Ovary (tissue), 9 donors: ENCODE measurements around the gene HNRNPUL1. TPM values are rescaled to one million over a fixed set of nuclear protein-coding genes. Genes with fewer than 3 reads are reported as not detected.
"Not testable (repeated sequence)": the region's sequence is repeated elsewhere in the genome, so short reads cannot be mapped to it uniquely, and the experiment has no call there.

Experiments
- DNase-seq, 5 donors: peaks; one replicate each; pipeline ENCODE4 v3.0.0-alpha.2; 2019 to 2020
- H3K27ac ChIP-seq, 2 donors: fragments of 200-600 bp; one replicate each; pipeline versions ENCODE4 v1.5.1 to v1.8.0; 2019 to 2022
- H3K27me3 ChIP-seq: fragments of 200-600 bp; one replicate; pipeline ENCODE4 v1.8.0; 2022
- H3K36me3 ChIP-seq: fragments of 200-600 bp; sonication (generic); one replicate; pipeline ENCODE4 v1.5.1; 2019
- H3K4me1 ChIP-seq: one replicate; pipeline ENCODE4 v1.8.1; 2013; ENCODE audit warnings: mild to moderate bottlenecking, moderate library complexity; ENCODE audit not compliant: insufficient read depth
- H3K4me3 ChIP-seq: fragments of 200-600 bp; sonication (generic); one replicate; pipeline ENCODE4 v1.5.1; 2017
- H3K9me3 ChIP-seq, 2 donors: fragments of 200-600 bp in 1 of 2; sonication (generic) in 1 of 2; one replicate each; pipeline versions ENCODE4 v1.5.1 to v1.8.1; 2013 to 2019; ENCODE audit warnings: mild to moderate bottlenecking in 1 of 2, moderate library complexity in 1 of 2
- EP300 ChIP-seq: sonication (generic); formaldehyde crosslinking; IDR thresholded peaks from one replicate; pipeline ENCODE4 v1.6.1; 2017; ENCODE audit warnings: antibody characterized with exemption
- POLR2A ChIP-seq: fragments of 450-650 bp; IDR thresholded peaks from one replicate; pipeline ENCODE4 v1.6.1; 2017; ENCODE audit warnings: antibody characterized with exemption, mild to moderate bottlenecking, moderate library complexity
- WGBS, 3 donors: extraction: QIAGEN DNeasy Blood & Tissue Kit in 1 of 3; methylation state at CpG; one replicate each; pipeline versions ENCODE4 v1.1.5 to v1.1.7; 2013 to 2017; 5-methylcytosine and 5-hydroxymethylcytosine counted together
- intact Hi-C, 4 donors: fragments of 100-400 bp; cut with DNase I; formaldehyde crosslinking; loops; one replicate each; pipeline versions ENCODE4 v1.11.0 to v1.15.1; 2022 to 2023
- polyA plus RNA-seq, 2 donors: library from polyadenylated mRNA; stranded (reverse); fragments of 200-250 nt in 1 of 2; fragments of 350-450 nt in 1 of 2; fragmentation: Illumina TruSeq in 1 of 2; extraction: RNeasy Lipid Tissue Mini Kit (QIAGEN cat#74804) in 1 of 2; gene quantifications; one replicate each; pipeline ENCODE4 v1.2.3, GENCODE V29; 2013 to 2014
- total RNA-seq, 7 donors: library from RNA; depleted of rRNA in 2 of 7; stranded (reverse); fragments of >200 nt in 2 of 7; fragmentation: NEBNext Ultra II Directional in 3 of 7; extraction: Animal tissue kit (Norgen Biotek cat#: 25700) in 3 of 7; gene quantifications; one replicate each; pipeline versions ENCODE4 v1.1.0 to v1.2.4, GENCODE V29; 2016 to 2023
- TF ChIP-seq, protein P1 (sequence below), 3 donors: fragments of 450-650 bp in 2 of 3; fragments of 200-600 bp in 1 of 3; IDR thresholded peaks; one replicate each; pipeline versions ENCODE4 v1.5.1 to v1.8.0; 2016 to 2022; ENCODE audit warnings: antibody characterized with exemption in 3 of 3, mild to moderate bottlenecking in 1 of 3
- donor health status: DM: no; HTN: no; CAD: no; lungs with moderate emphysema.
- donor health status: DM: no; HTN: no; CAD: no.
- donor health status: Bipolar disorder and iron deficiency.
- donor health status: DM: yes; HTN: yes; CAD: no.
- donor health status: DM: no; HTN: no; CAD: no.
- donor health status: DM: yes; HTN: yes; CAD: no.

Gene HNRNPUL1
- total and polyA plus RNA-seq, 9 donors = 102 to 259 (median 211) TPM

DNA sequence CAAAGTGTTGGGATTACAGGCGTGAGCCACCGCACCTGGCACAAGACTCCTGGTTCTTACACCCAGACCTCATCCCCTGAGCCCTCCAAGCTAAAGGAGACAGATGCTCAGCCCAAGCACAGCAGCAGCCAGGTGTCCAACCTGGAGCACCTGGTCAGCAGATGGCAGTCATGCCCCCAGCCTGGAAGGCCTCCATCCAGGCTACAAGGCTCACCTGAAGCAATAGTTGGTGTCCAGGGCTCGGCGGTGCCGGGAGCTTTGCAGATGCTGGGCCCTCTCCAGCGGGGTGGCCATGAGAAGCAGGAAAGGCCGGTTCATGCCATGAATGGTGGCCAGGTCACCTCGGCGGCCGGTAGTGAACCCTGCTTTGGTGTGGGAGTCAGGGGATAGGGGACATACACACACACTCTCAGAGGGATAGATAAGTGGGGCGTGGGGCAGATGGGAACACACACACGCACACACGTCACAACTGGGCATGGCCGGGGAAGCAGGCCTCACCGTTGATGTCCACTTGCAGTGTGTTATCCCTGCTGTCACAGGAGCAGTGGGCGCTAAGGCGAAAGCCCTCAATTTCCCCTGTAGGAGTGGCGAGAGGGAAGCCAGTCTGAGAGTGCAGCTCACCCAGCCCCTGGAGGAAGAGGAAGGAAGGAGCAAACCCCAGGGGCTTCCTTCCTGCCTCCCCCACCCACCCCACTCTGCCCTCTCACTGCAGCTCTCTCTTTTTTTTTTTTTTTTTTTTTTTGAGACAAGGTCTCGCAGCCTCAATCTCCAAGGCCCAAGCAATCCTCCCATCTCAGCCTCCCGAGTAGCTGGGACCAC lies 77.7 kb downstream of the HNRNPUL1 start:
- H3K27me3 ChIP-seq = no peaks in the 10 kb centered on the region
- no peaks in the 10 kb centered on the region for H3K9me3 ChIP-seq
- no peak overlapping the region for H3K4me3 ChIP-seq
- no peaks in the 10 kb centered on the region for H3K4me1 ChIP-seq
- H3K36me3 ChIP-seq = no peaks in the 10 kb centered on the region
- H3K27ac ChIP-seq = no peak overlapping the region
- TF ChIP-seq, protein P1, sequence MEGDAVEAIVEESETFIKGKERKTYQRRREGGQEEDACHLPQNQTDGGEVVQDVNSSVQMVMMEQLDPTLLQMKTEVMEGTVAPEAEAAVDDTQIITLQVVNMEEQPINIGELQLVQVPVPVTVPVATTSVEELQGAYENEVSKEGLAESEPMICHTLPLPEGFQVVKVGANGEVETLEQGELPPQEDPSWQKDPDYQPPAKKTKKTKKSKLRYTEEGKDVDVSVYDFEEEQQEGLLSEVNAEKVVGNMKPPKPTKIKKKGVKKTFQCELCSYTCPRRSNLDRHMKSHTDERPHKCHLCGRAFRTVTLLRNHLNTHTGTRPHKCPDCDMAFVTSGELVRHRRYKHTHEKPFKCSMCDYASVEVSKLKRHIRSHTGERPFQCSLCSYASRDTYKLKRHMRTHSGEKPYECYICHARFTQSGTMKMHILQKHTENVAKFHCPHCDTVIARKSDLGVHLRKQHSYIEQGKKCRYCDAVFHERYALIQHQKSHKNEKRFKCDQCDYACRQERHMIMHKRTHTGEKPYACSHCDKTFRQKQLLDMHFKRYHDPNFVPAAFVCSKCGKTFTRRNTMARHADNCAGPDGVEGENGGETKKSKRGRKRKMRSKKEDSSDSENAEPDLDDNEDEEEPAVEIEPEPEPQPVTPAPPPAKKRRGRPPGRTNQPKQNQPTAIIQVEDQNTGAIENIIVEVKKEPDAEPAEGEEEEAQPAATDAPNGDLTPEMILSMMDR (IDR thresholded peaks at IDR 0.05) = no peak
- no peak for TF ChIP-seq POLR2A
- TF ChIP-seq EP300 = no peak
- 90 to 95% (median 93%) methylated on average over 20 of the region's 20 CpGs for WGBS, 3 donors
- intact Hi-C loops = no loop called here
- DNase-seq = no peak

GRCh38 chr19:41344162-41344561 lies 80.0 kb downstream of the HNRNPUL1 start:
- Histone ChIP-seq H3K4me3 (no peak overlapping the region), H3K27me3 (no peaks in the 10 kb centered on the region), H3K27ac (no peak overlapping the region), H3K4me1 (no peaks in the 10 kb centered on the region), H3K36me3 (no peaks in the 10 kb centered on the region), H3K9me3 (no peaks in the 10 kb centered on the region)
- TF ChIP-seq POLR2A = no peak
- TF ChIP-seq EP300 = no peak
- TF ChIP-seq, protein P1 (IDR thresholded peaks at IDR 0.05) = no peak
- intact Hi-C loops = no loop called here
- WGBS, 3 donors = 96 to 100% (median 98%) methylated on average over 2 of the region's 2 CpGs
- no peak for DNase-seq

DNA sequence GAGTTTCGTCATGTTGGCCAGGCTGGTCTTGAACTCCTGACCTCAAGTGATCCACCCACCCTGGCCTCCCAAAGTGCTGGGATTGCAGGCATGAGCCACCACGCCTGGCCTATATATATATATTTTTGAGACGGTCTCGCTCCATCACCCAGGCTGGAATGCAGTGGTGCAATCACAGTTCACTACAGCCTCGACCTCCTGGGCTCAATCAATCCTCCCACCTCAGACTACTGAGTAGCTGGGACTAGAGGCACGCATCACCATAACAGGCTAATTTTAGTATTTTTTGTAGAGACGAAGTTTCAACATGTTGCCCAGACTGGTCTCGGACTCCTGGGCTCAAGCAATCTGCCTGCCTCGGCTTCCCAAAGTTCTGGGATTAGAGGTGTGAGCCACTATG lies 82.7 kb downstream of the HNRNPUL1 start:
- H3K4me3 ChIP-seq, H3K9me3 ChIP-seq, H3K27ac ChIP-seq, intact Hi-C loops, H3K4me1 ChIP-seq, DNase-seq, H3K27me3 ChIP-seq, H3K36me3 ChIP-seq: not testable (repeated sequence)
- WGBS, 3 donors = 86 to 93% (median 89%) methylated on average over 9 of the region's 9 CpGs

GRCh38 chr19:41350735-41351338 lies 86.7 kb downstream of the HNRNPUL1 start:
- intact Hi-C loops = loop anchor here in 1 of 4 donors (5.0 kb wide), 1 partner anchor 39 kb away; the partner anchor contains the start of gene CCDC97
- Histone ChIP-seq H3K27me3 (no peaks in the 10 kb centered on the region), H3K4me1 (peaks cover 12% of the 10 kb centered on the region), H3K27ac (peak overlapping the region; percentile 25 to 77), H3K4me3 (peak overlapping the region; percentile 60), H3K36me3 (no peaks in the 10 kb centered on the region), H3K9me3 (no peaks in the 10 kb centered on the region)
- DNase-seq = no peak
- TF ChIP-seq EP300 (no peak), POLR2A (no peak)
- TF ChIP-seq, protein P1 (IDR thresholded peaks at IDR 0.05) = no peak
- 6 to 11% (median 10%) methylated on average over 22 of the region's 22 CpGs for WGBS, 3 donors
